K562 (cell line): ENCODE results near the gene PBXIP1. TPM values are rescaled to one million over a fixed set of nuclear protein-coding genes. Genes with fewer than 3 reads are reported as not detected.

Source experiments
- AFF4 ChIP-seq: sonication (generic); formaldehyde crosslinking; IDR thresholded peaks from 2 replicates; pipeline ENCODE4 v1.8.0; 2023; ENCODE audit warnings: mild to moderate bottlenecking, missing genetic modification reagents
- ASH1L ChIP-seq: fragments of 450-650 bp; IDR thresholded peaks from 2 replicates; pipeline ENCODE4 v1.6.1; 2018; ENCODE audit warnings: borderline replicate concordance, mild to moderate bottlenecking, low read depth; ENCODE audit not compliant: partially characterized antibody
- CHD1 ChIP-seq: fragments of 200-600 bp; sonication (generic); IDR thresholded peaks from one replicate; pipeline ENCODE4 v1.6.1; 2012; ENCODE audit warnings: mild to moderate bottlenecking, moderate library complexity, low read length, inconsistent platforms
- DDX20 ChIP-seq: fragments of 450-650 bp; IDR thresholded peaks from 2 replicates; pipeline ENCODE4 v1.6.1; 2016; ENCODE audit warnings: missing genetic modification characterization, low read depth, mild to moderate bottlenecking, missing compliant biosample characterization, moderate library complexity
- ELF4 ChIP-seq: fragments of 450-650 bp; formaldehyde crosslinking; IDR thresholded peaks from 2 replicates; pipeline ENCODE4 v1.4.0; 2022; ENCODE audit warnings: missing genetic modification characterization
- GTF3C2 ChIP-seq: IDR thresholded peaks from 3 replicates; pipeline ENCODE4 v1.6.1; 2011; ENCODE audit warnings: borderline replicate concordance, mild to moderate bottlenecking, moderate library complexity; ENCODE audit not compliant: insufficient read length; ENCODE audit errors: extremely low read depth
- JUN ChIP-seq, 2 experiments: sonication (generic) in 1 of 2; formaldehyde crosslinking in 1 of 2; IDR thresholded peaks; 2 replicates each; pipeline versions ENCODE4 v1.6.1 to v1.8.0; 2012 to 2022; ENCODE audit warnings: borderline replicate concordance in 2 of 2, mild to moderate bottlenecking in 2 of 2, improper control_type of control experiment in 1 of 2, low read depth in 1 of 2, low read length in 1 of 2, missing genetic modification reagents in 1 of 2
- KLF1 ChIP-seq: fragments of 450-650 bp; IDR thresholded peaks from 2 replicates; pipeline ENCODE4 v1.6.1; 2016; ENCODE audit warnings: missing genetic modification characterization, missing compliant biosample characterization
- LARP7 ChIP-seq: fragments of 450-650 bp; IDR thresholded peaks from 2 replicates; pipeline ENCODE4 v1.6.1; 2016
- NELFE ChIP-seq: IDR thresholded peaks from 2 replicates; pipeline ENCODE4 v1.6.1; 2011; ENCODE audit warnings: mild to moderate bottlenecking; ENCODE audit not compliant: insufficient read depth, insufficient read length
- NRF1 ChIP-seq, 2 experiments: fragments of 450-650 bp; IDR thresholded peaks in 1 of 2; conservative IDR thresholded peaks in 1 of 2; 2 replicates each; pipeline ENCODE4 v1.6.1; 2014; ENCODE audit warnings: mild to moderate bottlenecking in 2 of 2
- RAD21 ChIP-seq, 2 experiments: fragments of 250-450 bp in 1 of 2; fragments of 450-650 bp in 1 of 2; sonication (Bioruptor Pico) in 1 of 2; formaldehyde crosslinking in 1 of 2; IDR thresholded peaks in 1 of 2; conservative IDR thresholded peaks in 1 of 2; 2 replicates each; pipeline versions ENCODE4 v1.4.0 to v1.8.0; 2020 to 2022; ENCODE audit warnings: mild to moderate bottlenecking in 2 of 2, moderate library complexity in 1 of 2
- SIN3A ChIP-seq, 2 experiments: fragments of 150-350 bp in 1 of 2; IDR thresholded peaks; 2 replicates each; pipeline ENCODE4 v1.6.1; 2011 to 2016; ENCODE audit warnings: borderline replicate concordance in 2 of 2, low read depth in 2 of 2, low read length in 2 of 2, mild to moderate bottlenecking in 2 of 2, moderate library complexity in 2 of 2; ENCODE audit not compliant: control insufficient read depth in 1 of 2
- TBL1XR1 ChIP-seq, 2 experiments: IDR thresholded peaks; 2 replicates each; pipeline ENCODE4 v1.6.1; 2012; ENCODE audit warnings: improper control_type of control experiment in 2 of 2, low read length in 2 of 2, mild to moderate bottlenecking in 1 of 2
- TCF7 ChIP-seq: sonication (generic); IDR thresholded peaks from 2 replicates; pipeline ENCODE4 v1.6.1; 2016; ENCODE audit warnings: antibody characterized with exemption, borderline replicate concordance
- TEAD4 ChIP-seq, 2 experiments: sonication (generic) in 1 of 2; formaldehyde crosslinking in 1 of 2; IDR thresholded peaks; 2 replicates each; pipeline versions ENCODE4 v1.6.1 to v1.8.0; 2012 to 2022; ENCODE audit warnings: borderline replicate concordance in 1 of 2, inconsistent platforms in 1 of 2, low read length in 1 of 2, mild to moderate bottlenecking in 1 of 2, missing genetic modification reagents in 1 of 2
- TOE1 ChIP-seq, 2 experiments: fragments of 450-650 bp in 1 of 2; sonication (generic) in 1 of 2; formaldehyde crosslinking in 1 of 2; IDR thresholded peaks; 2 replicates each; pipeline versions ENCODE4 v1.7.1 to v1.8.0; 2016 to 2022; ENCODE audit warnings: borderline replicate concordance in 2 of 2, mild to moderate bottlenecking in 2 of 2, antibody characterized with exemption in 1 of 2, inconsistent platforms in 1 of 2, low read depth in 1 of 2, missing genetic modification reagents in 1 of 2, moderate library complexity in 1 of 2
- ZNF175 ChIP-seq: fragments of 200-800 bp; sonication (Bioruptor generic); IDR thresholded peaks from 2 replicates; pipeline ENCODE4 v1.6.1; 2016; ENCODE audit warnings: low read depth, mild to moderate bottlenecking, missing genetic modification characterization, missing compliant biosample characterization
- ZNF282 ChIP-seq: sonication (generic); formaldehyde crosslinking; IDR thresholded peaks from 2 replicates; pipeline ENCODE4 v1.8.1; 2023; ENCODE audit warnings: missing genetic modification reagents
- polyA plus RNA-seq, 8 experiments: library from polyadenylated mRNA; depleted of rRNA in 4 of 8; stranded (reverse) in 5 of 8; unstranded in 3 of 8; fragments of >200 nt; fragmentation: Nextera tagmentation in 2 of 8; fragmentation: Illumina TruSeq in 1 of 8; extraction: Ambion mirVana in 2 of 8; extraction: Trizol in 1 of 8; gene quantifications; 2 replicates each; pipeline versions ENCODE4 v1.2.1 to v1.2.3, GENCODE V29; 2011 to 2014; ENCODE audit warnings: inconsistent platforms in 1 of 8, missing spikeins in 1 of 8
- total RNA-seq, 7 experiments: library from RNA; depleted of rRNA in 6 of 7; stranded (reverse); fragments of >200 nt in 6 of 7; fragmentation: Illumina TruSeq in 2 of 7; extraction: Trizol in 2 of 7; gene quantifications; 2 replicates each; pipeline versions ENCODE4 v1.2.1 to v1.2.3, GENCODE V29; 2011 to 2021; ENCODE audit warnings: low replicate concordance in 1 of 7

PBXIP1 gene
- total and polyA plus RNA-seq, 9 of the 15 experiments (the other 6 are each of a cell fraction or from before 2014, with no cell fraction given) = 0.13 to 8.3 (median 5.8) TPM

- TF ChIP-seq AFF4 (CRISPR knock-in tag) = peak; percentile 35; the same call in 1 of the 2 replicates
- no peak for TF ChIP-seq LARP7
- no peak for TF ChIP-seq ZNF175
- no peak for TF ChIP-seq TBL1XR1 (IDR thresholded peaks at IDR 0.05; ENCODE audit: low read length in 2 of 2)
- no peak for TF ChIP-seq DDX20
- no peak for TF ChIP-seq TCF7
- TF ChIP-seq GTF3C2 = no peak
- TF ChIP-seq NRF1 (conservative IDR thresholded peaks at IDR 0.05 in 1 of 2, IDR thresholded peaks at IDR 0.05 in 1 of 2) = 0 out of 4 replicates have a peak, but pooled peaks of 1 of the 2 experiments have one; percentile 5
- TF ChIP-seq KLF1 = no peak
- peak; percentile 75 for TF ChIP-seq CHD1
- TF ChIP-seq ASH1L = no peak
- no peak for TF ChIP-seq JUN (IDR thresholded peaks at IDR 0.05; ENCODE audit: borderline replicate concordance, low read depth, low read length)
- no peak for TF ChIP-seq JUN (CRISPR knock-in tag; IDR thresholded peaks at IDR 0.05; ENCODE audit: borderline replicate concordance)
- no peak for TF ChIP-seq RAD21 (CRISPR knock-in tag; conservative IDR thresholded peaks at IDR 0.05 in 1 of 2, IDR thresholded peaks at IDR 0.05 in 1 of 2)
- TF ChIP-seq ELF4 (CRISPR knock-in tag) = no peak
- 0 out of 2 replicates have a peak, but pooled peaks have one; percentile 9 for TF ChIP-seq TEAD4 (IDR thresholded peaks at IDR 0.05; ENCODE audit: low read length)
- no peak for TF ChIP-seq TEAD4 (CRISPR knock-in tag; IDR thresholded peaks at IDR 0.05; ENCODE audit: borderline replicate concordance)
- no peak for TF ChIP-seq NELFE
- TF ChIP-seq ZNF282 (CRISPR knock-in tag) = no peak
- TF ChIP-seq TOE1 (IDR thresholded peaks at IDR 0.05; ENCODE audit: borderline replicate concordance) = no peak
- no peak for TF ChIP-seq TOE1 (CRISPR knock-in tag; IDR thresholded peaks at IDR 0.05; ENCODE audit: borderline replicate concordance, low read depth)
- peak in 1 of 2 experiments; percentile 29; a peak in 1 of 4 replicates for TF ChIP-seq SIN3A (IDR thresholded peaks at IDR 0.05; ENCODE audit: borderline replicate concordance in 2 of 2, control insufficient read depth in 1 of 2, low read depth in 2 of 2, low read length in 2 of 2)
Observed at GRCh38 chr1:155001425-155001674, 45.5 kb upstream of the PBXIP1 start (continued).
